ENCODE results near the gene CDC42SE2.
"Not testable (repeated sequence)": the region's sequence is repeated elsewhere in the genome, so short reads cannot be mapped to it uniquely, and the experiment has no call there.

The CDC42SE2 gene

GRCh38 chr5:131371835-131372234, 108.0 kb downstream of the CDC42SE2 start:
- DNase-seq = no peak

DNA sequence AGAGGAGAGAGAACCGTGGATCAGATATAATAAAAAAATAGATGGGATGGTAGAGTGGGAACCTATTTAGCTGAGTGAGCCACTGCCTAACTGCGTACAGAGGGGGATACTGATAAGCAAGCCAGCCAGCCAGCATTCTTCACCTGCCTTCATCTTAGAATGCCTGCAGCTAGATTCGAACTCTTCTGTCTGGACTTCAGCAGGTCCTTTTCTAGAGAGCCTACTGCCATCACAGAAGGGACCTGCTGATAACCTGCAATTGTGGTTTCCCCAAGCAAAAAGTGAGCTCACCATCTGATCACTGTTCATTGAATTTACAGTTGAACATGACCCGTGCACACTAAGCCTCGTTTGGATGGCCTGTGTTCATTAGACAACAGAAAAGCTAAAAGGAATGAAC, 109.4 kb downstream of the CDC42SE2 start:
- DNase-seq = no peak

DNA sequence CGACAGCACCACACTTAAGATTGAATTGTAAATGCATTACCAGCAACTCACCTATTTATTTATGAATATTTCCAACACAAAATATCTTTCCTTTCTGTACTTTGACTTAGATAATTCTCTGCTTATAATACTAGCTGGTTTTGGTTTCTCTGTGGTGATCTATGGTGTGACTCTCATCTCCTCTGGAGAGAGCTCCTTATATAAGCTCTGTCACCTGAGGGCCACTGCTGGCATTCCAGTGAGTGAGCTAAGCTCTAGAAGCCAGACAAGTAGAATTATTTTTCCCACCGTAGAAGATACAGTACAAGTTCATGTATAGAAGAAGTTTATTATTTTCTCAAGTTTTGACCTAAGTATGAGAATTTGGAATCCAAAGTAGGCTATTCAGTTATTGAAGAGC, 111.5 kb downstream of the CDC42SE2 start:
- peak; percentile 28 for DNase-seq

DNA sequence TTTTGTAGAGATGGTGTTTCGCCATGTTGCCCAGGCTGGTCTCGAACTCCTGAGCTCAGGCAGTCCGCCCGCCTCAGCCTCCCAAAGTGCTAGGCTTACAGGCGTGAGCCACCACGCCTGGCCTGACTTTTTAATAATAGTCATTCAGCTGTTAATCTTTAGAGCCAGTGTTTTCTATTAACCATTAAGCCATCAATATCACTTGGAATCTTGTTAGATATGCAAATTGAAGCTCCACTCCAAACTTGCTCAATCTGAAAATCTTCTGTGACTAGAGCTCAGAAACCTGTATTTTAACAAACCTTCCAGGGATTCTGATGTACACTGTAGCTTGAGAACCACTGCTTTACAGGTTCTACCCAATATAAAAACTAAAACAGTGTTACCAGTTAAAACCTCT, 113.5 kb downstream of the CDC42SE2 start:
- no peak for DNase-seq

DNA sequence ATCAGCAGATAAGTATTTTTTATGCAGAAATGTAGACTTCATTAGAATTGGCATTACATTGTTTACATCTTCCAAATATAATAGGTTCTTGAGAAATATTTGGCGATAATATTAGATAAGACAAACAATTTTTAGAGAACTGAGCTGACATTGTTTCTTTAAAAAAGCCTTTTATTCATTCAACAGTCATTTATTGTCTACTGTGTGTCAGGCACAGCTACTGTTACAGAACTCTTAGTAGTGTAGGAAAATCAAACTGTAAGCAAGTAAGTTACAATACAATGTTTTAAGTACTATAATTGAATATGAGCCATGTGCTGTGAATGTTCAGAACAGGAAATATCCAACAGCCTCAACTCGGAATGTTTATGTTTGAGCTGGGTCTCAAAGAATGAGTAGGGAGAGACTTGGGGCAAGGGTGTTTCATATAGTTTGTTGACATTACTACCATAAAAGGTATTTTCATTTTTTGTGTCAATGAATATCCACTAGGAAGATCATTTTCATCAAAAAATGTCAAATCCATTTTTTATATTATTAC, 114.0 kb downstream of the CDC42SE2 start:
- no peak for DNase-seq

- DNase-seq = no peak
Observed at GRCh38 chr5:131378721-131379541, 115.1 kb downstream of the CDC42SE2 start.

DNA sequence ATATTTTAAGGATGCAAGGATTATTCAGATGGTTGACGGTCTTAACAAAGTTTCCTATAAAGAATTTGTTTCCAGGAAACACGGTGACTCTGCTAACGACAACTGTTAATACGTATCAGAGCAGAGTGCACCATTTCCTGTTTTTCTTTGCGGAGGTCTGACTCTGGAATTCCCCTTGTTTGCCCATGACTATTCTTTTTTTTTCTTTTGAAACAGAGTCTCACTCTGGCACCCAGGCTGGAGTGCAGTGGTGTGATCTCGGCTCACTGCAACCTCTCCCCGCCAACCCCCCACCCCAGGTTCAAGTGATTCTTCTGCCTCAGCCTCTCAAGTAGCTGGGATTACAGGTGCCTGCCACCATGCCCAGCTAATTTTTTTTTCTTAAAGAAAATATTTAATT, 115.9 kb downstream of the CDC42SE2 start:
- peak; percentile 71 for DNase-seq

DNA sequence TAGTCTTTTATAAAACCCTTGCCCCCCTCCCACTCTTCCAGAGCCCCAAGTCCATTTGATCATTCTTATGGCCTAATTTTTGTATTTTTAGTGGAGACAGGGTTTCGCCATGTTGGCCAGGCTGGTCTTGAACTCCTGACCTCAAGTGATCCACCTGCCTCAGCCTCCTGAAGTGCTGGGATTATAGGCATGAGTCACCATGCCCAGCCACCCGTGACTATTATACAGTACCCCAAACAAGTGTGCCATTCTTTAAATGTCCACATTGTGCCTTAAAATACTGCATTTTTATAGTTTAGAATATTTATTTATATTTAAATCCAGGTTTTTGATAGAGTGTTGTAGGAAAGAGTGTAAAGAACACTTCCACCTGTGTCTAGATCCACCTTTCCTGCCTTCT, 116.4 kb downstream of the CDC42SE2 start:
- not testable (repeated sequence) for DNase-seq

GRCh38 chr5:131381021-131381420, 117.2 kb downstream of the CDC42SE2 start:
- no peak for DNase-seq

DNA sequence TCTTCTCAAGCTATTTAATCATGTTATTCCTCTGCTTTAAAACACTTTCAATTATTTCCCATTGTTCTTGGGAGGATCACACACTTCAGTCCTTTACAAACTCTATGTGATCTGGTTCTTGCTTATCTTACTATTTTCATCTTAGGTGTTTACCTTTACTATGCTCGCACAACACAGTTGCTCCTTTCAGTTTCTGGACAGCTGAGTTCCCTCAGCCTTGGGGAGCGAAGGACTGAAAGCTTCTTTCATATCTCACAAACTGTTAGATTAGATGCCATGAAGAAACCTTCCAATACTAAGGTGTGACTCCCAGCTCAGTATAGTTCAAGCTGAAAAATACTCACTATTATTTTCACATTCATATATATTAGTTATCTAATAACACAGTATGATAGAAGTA, 117.9 kb downstream of the CDC42SE2 start:
- DNase-seq = peak; percentile 32

- DNase-seq = peak; percentile 55
Observed at GRCh38 chr5:131382407-131383395, 118.8 kb downstream of the CDC42SE2 start.

- DNase-seq = no peak
Observed at GRCh38 chr5:131384173-131384572, 120.3 kb downstream of the CDC42SE2 start.

GRCh38 chr5:131384616-131385214, 120.9 kb downstream of the CDC42SE2 start:
- DNase-seq = peak; percentile 76

GRCh38 chr5:131386124-131386523, 122.3 kb downstream of the CDC42SE2 start:
- no peak for DNase-seq

GRCh38 chr5:131386779-131387178, 122.9 kb downstream of the CDC42SE2 start:
- DNase-seq = no peak

DNA sequence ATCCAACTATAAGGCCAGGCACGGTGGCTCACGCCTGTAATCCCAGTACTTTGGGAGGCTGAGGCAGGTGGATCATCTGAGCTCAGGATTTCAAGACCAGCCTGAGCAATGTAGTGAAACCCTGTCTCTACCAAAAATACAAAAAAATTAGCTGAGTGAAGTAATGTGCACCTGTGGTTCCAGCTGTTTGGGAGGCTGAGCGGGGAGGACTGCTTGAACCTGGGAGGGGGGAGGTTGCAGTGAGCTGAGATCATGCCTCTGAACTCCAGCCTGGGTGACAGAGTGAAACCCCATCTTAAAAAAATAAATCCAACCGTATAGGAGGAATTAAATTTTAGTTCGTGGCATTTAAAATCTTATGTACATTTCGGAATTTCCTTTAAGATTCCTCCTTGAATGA, 123.4 kb downstream of the CDC42SE2 start:
- no peak for DNase-seq

DNA sequence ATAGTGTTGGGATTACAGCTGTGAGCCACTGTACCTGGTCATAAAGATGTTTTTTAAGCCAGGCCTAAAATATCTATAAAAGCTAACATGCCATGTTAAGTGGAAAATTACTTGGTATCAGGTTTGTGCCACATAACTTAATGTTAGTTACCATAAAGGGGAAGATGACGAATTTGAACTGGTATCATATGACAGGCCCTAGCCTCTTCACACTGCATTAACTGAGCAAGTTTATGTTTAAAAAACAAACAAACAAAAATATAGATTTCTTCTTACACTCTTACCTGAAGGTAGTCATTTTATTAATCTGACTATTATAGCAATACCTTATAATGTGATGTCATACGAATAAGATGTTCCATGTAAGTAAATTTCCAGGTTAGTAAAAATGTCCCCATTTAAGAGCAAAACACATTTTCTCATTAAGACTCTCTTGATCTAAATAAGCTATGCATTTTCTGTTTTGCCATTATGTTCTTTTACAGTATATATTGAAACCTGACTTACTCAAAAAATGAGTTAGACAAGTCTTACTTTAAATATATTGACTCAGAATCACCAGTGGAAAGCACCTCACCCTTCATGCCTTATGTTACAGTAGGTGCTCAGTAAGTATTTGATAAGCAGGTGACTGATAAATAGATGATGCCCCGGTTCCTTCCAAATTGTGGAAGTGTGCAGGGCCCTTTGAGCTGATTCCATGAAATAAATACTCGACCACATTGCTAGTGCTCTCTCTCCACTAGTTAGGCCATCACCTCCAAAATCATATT, 125.4 kb downstream of the CDC42SE2 start:
- DNase-seq = peak; percentile 48

GRCh38 chr5:131389869-131390265, 126.0 kb downstream of the CDC42SE2 start:
- no peak for DNase-seq

DNA sequence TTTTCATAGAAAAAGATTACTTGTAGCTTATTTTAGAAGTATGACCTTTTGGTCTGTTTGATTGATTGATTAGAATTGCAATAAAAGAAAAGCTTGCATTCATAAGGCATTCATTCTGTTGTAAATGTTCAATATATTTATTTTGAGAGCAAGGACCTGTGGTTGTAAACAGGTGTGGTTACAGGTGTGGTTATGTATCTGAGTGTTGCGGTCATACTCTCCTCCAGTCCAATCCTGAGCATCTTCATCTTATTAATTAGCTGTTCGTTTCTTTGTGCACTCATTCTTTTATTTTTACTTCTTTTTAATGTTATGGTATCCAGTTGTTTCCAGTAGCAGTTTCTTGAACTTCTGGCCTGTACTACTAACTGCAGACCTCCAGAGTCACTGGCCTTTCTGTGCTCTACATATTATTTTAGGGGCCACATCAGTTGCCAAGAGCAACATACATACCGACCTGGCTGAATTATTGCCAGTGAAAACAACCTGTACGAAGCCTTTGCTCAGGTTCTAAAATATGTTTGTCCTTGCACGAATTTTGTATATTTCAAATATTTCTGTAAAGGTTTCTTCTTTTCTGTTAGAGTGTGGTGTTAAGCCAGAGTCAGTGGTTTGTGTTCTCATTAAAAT, 128.7 kb downstream of the CDC42SE2 start:
- no peak for DNase-seq

GRCh38 chr5:131393498-131393968, 129.7 kb downstream of the CDC42SE2 start:
- no peak for DNase-seq

DNA sequence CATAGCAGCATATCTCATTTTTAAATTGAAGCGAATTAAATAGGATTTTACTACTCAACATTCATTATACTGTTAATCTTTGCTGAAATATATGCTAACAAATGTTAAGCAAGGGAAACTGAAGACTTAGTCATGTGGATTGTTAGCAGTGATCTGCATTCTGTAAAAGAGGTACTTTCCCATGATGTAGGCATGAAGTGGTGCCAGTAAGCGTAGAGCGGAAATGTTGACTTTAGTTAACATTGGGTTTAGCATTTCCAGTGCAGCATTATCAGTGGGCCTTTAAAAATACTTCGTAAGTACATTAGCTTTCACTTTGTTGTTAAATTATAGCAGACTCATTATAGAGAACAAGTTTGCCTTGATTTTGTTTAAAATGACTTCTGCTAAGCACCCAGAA, 130.3 kb downstream of the CDC42SE2 start:
- peak; percentile 61 for DNase-seq

GRCh38 chr5:131396015-131396414, 132.2 kb downstream of the CDC42SE2 start:
- peak; percentile 29 for DNase-seq

Data from stimulated activated CD4-positive, alpha-beta T cell treated with anti-CD3 and anti-CD28 coated beads, Interleukin-4, amount 100 ng/mL, for 24 hours (primary cell).